ENCODE results near the gene ZBTB40.

Gene ZBTB40

GRCh38 chr1:22498463-22498862 lies 46.8 kb downstream of the ZBTB40 start:
- TF ChIP-seq, protein P1, sequence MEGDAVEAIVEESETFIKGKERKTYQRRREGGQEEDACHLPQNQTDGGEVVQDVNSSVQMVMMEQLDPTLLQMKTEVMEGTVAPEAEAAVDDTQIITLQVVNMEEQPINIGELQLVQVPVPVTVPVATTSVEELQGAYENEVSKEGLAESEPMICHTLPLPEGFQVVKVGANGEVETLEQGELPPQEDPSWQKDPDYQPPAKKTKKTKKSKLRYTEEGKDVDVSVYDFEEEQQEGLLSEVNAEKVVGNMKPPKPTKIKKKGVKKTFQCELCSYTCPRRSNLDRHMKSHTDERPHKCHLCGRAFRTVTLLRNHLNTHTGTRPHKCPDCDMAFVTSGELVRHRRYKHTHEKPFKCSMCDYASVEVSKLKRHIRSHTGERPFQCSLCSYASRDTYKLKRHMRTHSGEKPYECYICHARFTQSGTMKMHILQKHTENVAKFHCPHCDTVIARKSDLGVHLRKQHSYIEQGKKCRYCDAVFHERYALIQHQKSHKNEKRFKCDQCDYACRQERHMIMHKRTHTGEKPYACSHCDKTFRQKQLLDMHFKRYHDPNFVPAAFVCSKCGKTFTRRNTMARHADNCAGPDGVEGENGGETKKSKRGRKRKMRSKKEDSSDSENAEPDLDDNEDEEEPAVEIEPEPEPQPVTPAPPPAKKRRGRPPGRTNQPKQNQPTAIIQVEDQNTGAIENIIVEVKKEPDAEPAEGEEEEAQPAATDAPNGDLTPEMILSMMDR (tag by site-specific recombination; IDR thresholded peaks at IDR 0.05): no peak
- TF ChIP-seq ZNF202 (tag by site-specific recombination; IDR thresholded peaks at IDR 0.05; ENCODE audit: borderline replicate concordance): no peak
- TF ChIP-seq, protein P2, sequence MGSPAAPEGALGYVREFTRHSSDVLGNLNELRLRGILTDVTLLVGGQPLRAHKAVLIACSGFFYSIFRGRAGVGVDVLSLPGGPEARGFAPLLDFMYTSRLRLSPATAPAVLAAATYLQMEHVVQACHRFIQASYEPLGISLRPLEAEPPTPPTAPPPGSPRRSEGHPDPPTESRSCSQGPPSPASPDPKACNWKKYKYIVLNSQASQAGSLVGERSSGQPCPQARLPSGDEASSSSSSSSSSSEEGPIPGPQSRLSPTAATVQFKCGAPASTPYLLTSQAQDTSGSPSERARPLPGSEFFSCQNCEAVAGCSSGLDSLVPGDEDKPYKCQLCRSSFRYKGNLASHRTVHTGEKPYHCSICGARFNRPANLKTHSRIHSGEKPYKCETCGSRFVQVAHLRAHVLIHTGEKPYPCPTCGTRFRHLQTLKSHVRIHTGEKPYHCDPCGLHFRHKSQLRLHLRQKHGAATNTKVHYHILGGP (tag by site-specific recombination; IDR thresholded peaks at IDR 0.05): no peak
- no peak for TF ChIP-seq ZNF174 (tag by site-specific recombination; IDR thresholded peaks at IDR 0.05)
- no peak for TF ChIP-seq GLIS2 (tag by site-specific recombination; IDR thresholded peaks at IDR 0.05)
- TF ChIP-seq OSR2 (tag by site-specific recombination; IDR thresholded peaks at IDR 0.05): no peak
- TF ChIP-seq ZNF19 (tag by site-specific recombination; IDR thresholded peaks at IDR 0.05; ENCODE audit: low read depth): no peak
- TF ChIP-seq ZNF521 (tag by site-specific recombination; IDR thresholded peaks at IDR 0.05): no peak
- TF ChIP-seq, protein P3, sequence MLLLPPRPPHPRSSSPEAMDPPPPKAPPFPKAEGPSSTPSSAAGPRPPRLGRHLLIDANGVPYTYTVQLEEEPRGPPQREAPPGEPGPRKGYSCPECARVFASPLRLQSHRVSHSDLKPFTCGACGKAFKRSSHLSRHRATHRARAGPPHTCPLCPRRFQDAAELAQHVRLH (tag by site-specific recombination; IDR thresholded peaks at IDR 0.05): no peak
- Histone ChIP-seq H3K4me1 (ENCODE audit: control insufficient read depth, insufficient read depth, low read length) (peaks cover 10% of the 10 kb centered on the region), H3K9me3 (ENCODE audit: control insufficient read depth, insufficient read depth, low read depth, low read length) (no peaks in the 10 kb centered on the region), H3K36me3 (ENCODE audit: control insufficient read depth in 2 of 2, insufficient read depth in 1 of 2, low read length in 2 of 2) (peaks cover 0 to 23% of the 10 kb centered on the region in 2 experiments; a peak in 1 of 3 replicates), H3K27ac (ENCODE audit: extremely low read depth, low read depth, low read length) (no peak overlapping the region), H3K4me3 (ENCODE audit: low read depth, low read length) (no peak overlapping the region)
- ChIA-PET CTCF (interaction anchor here (1.2 to 1.4 kb wide), 2 partner anchors 9 to 78 kb away, joined by 3 to 4 read pairs; no protein-coding TSS in a partner anchor), POLR2A (no interaction called here)

- Histone ChIP-seq H3K4me3 (ENCODE audit: low read depth, low read length) (no peak overlapping the region), H3K4me1 (ENCODE audit: control insufficient read depth, insufficient read depth, low read length) (peaks cover 10% of the 10 kb centered on the region), H3K27ac (ENCODE audit: extremely low read depth, low read depth, low read length) (no peak overlapping the region), H3K9me3 (ENCODE audit: control insufficient read depth, insufficient read depth, low read depth, low read length) (no peaks in the 10 kb centered on the region), H3K36me3 (ENCODE audit: control insufficient read depth in 2 of 2, insufficient read depth in 1 of 2, low read length in 2 of 2) (peaks cover 0 to 22% of the 10 kb centered on the region in 2 experiments; a peak in 1 of 3 replicates)
- POLR2A ChIA-PET: no interaction called here
- CTCF ChIA-PET: no interaction called here
- no peak for TF ChIP-seq ZNF423 (tag by site-specific recombination; IDR thresholded peaks at IDR 0.05)
- peak; percentile 92 for TF ChIP-seq GLIS1 (tag by site-specific recombination; IDR thresholded peaks at IDR 0.05)
Measured at GRCh38 chr1:22500058-22500457, 48.4 kb downstream of the ZBTB40 start.

GRCh38 chr1:22500471-22500870 lies 48.8 kb downstream of the ZBTB40 start:
- POLR2A ChIA-PET: no interaction called here
- no peaks in the 10 kb centered on the region for H3K9me3 ChIP-seq (ENCODE audit: control insufficient read depth, insufficient read depth, low read depth, low read length)
- no peak overlapping the region for H3K27ac ChIP-seq (ENCODE audit: extremely low read depth, low read depth, low read length)
- H3K4me1 ChIP-seq (ENCODE audit: control insufficient read depth, insufficient read depth, low read length): peaks cover 10% of the 10 kb centered on the region
- no peak overlapping the region for H3K4me3 ChIP-seq (ENCODE audit: low read depth, low read length)
- CTCF ChIA-PET: no interaction called here
- H3K36me3 ChIP-seq (ENCODE audit: control insufficient read depth in 2 of 2, insufficient read depth in 1 of 2, low read length in 2 of 2): peaks cover 0 to 22% of the 10 kb centered on the region in 2 experiments; a peak in 1 of 3 replicates
- TF ChIP-seq AEBP2 (tag by site-specific recombination; IDR thresholded peaks at IDR 0.05; ENCODE audit: borderline replicate concordance) (no peak), ZNF48 (tag by site-specific recombination; IDR thresholded peaks at IDR 0.05) (no peak), ATF2 (tag by site-specific recombination; IDR thresholded peaks at IDR 0.05; ENCODE audit: low read depth) (no peak), KLF8 (tag by site-specific recombination; IDR thresholded peaks at IDR 0.05) (no peak), WT1 (tag by site-specific recombination; IDR thresholded peaks at IDR 0.05) (0 out of 2 replicates have a peak, but pooled peaks have one; percentile 8), ZSCAN23 (tag by site-specific recombination; IDR thresholded peaks at IDR 0.05) (no peak), ZNF555 (tag by site-specific recombination; conservative IDR thresholded peaks at IDR 0.05) (no peak), ZNF24 (tag by site-specific recombination; IDR thresholded peaks at IDR 0.05) (peak; percentile 58; the same call in 1 of the 2 replicates), ZNF23 (tag by site-specific recombination; IDR thresholded peaks at IDR 0.05; ENCODE audit: borderline replicate concordance) (no peak), ZNF366 (tag by site-specific recombination; conservative IDR thresholded peaks at IDR 0.05) (peak; percentile 70), RBAK (tag by site-specific recombination; IDR thresholded peaks at IDR 0.05) (no peak), ZNF335 (tag by site-specific recombination; conservative IDR thresholded peaks at IDR 0.05) (no peak)
- TF ChIP-seq, protein P4, sequence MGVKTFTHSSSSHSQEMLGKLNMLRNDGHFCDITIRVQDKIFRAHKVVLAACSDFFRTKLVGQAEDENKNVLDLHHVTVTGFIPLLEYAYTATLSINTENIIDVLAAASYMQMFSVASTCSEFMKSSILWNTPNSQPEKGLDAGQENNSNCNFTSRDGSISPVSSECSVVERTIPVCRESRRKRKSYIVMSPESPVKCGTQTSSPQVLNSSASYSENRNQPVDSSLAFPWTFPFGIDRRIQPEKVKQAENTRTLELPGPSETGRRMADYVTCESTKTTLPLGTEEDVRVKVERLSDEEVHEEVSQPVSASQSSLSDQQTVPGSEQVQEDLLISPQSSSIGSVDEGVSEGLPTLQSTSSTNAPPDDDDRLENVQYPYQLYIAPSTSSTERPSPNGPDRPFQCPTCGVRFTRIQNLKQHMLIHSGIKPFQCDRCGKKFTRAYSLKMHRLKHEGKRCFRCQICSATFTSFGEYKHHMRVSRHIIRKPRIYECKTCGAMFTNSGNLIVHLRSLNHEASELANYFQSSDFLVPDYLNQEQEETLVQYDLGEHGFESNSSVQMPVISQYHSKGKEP (tag by site-specific recombination; IDR thresholded peaks at IDR 0.05): no peak
- TF ChIP-seq, protein P3 (tag by site-specific recombination; IDR thresholded peaks at IDR 0.05): no peak
